GM12892 (cell line): ENCODE results near the gene PTPN1.

ENCODE experiments used
- POLR2A ChIP-seq: IDR thresholded peaks from 2 replicates; pipeline ENCODE4 v1.6.1; 2011; ENCODE audit warnings: low read depth, low read length, control low read depth
- POLR2AphosphoS5 ChIP-seq: IDR thresholded peaks from 2 replicates; pipeline ENCODE4 v1.6.1; 2011; ENCODE audit warnings: low read depth, low read length, control low read depth
- TAF1 ChIP-seq: IDR thresholded peaks from 2 replicates; pipeline ENCODE4 v1.6.1; 2011; ENCODE audit warnings: low read depth, mild to moderate bottlenecking, control low read depth, low read length, borderline replicate concordance

DNA sequence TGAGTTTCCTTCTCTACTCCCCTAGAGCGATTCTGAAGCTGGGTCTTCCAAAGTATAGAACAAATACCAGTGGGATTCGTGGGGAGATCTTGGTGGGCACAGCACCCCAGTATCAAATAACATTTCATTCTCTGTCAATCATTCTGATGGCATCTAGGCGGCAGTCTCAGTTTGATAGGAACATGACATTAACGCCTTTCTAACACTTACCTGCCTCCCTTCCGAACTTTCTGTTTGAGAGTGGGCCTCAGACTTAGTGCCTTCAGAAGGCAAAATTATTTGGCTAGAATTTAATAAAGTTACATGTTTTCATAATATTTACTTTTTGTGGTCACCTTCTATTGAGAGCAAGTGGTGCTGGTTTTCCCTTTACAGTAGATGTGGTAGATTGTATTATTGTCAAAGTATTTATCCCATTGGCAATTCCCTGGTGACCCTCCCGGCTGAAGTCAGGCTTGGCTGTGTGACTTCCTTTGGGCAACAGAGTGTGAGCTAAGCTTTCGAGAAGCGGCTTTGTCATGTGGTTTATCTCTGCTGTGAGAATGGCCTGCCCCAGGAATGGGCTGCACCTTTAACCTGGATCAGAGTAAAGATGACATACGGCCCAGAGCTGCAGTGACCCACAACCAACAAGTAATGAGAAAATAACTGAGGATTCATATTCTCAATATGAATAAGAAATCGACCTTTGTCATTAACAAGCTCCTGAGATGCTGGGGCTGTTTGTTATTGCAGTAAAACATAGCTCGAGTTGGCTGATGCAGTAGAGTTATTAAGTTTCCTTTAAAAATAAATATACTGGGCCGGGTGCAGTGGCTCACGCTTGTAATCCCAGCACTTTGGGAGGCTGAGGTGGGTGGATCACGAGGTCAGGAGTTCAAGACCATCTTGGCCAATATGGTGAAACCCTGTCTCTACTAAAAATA, 45.2 kb upstream of the PTPN1 start:
- TF ChIP-seq TAF1 (no peak), POLR2A (no peak), POLR2AphosphoS5 (no peak)
